HepG2 (cell line): ENCODE measurements around the gene THAP5. TPM values are rescaled to one million over a fixed set of nuclear protein-coding genes. Genes with fewer than 3 reads are reported as not detected.

Experiments used
- CC2D1A ChIP-seq: sonication (generic); formaldehyde crosslinking; IDR thresholded peaks from 2 replicates; pipeline ENCODE4 v1.8.1; 2023; ENCODE audit warnings: mild to moderate bottlenecking, missing genetic modification reagents
- CCAR2 ChIP-seq: fragments of 200-400 bp; formaldehyde crosslinking; optimal IDR thresholded peaks from 2 replicates; pipeline ENCODE3; 2018; ENCODE audit warnings: low read depth, mild to moderate bottlenecking, low read length, moderate library complexity
- DPF2 ChIP-seq: sonication (generic); formaldehyde crosslinking; IDR thresholded peaks from 2 replicates; pipeline ENCODE4 v1.4.0; 2020; ENCODE audit warnings: mild to moderate bottlenecking, low read depth, missing genetic modification reagents, borderline replicate concordance
- EHMT2 ChIP-seq: fragments of 200-600 bp; sonication (generic); IDR thresholded peaks from 2 replicates; pipeline ENCODE4 v1.7.0; 2017; ENCODE audit warnings: antibody characterized with exemption, low read depth, low read length, borderline replicate concordance
- KDM5A ChIP-seq: fragments of 200-600 bp; sonication (generic); IDR thresholded peaks from 2 replicates; pipeline ENCODE4 v1.7.0; 2018; ENCODE audit warnings: antibody characterized with exemption, mild to moderate bottlenecking, low read length, borderline replicate concordance
- MIER3 ChIP-seq: IDR thresholded peaks from 2 replicates; pipeline ENCODE4 v1.6.1; 2016; ENCODE audit warnings: missing compliant biosample characterization, borderline replicate concordance
- RFXANK ChIP-seq: IDR thresholded peaks from 2 replicates; pipeline ENCODE4 v1.6.1; 2016
- SMAD9 ChIP-seq: sonication (generic); formaldehyde crosslinking; IDR thresholded peaks from 2 replicates; pipeline ENCODE4 v1.5.1; 2020; ENCODE audit warnings: mild to moderate bottlenecking, missing genetic modification reagents
- ZFP36L2 ChIP-seq: sonication (generic); formaldehyde crosslinking; IDR thresholded peaks from 2 replicates; pipeline ENCODE4 v1.4.0; 2020; ENCODE audit warnings: missing genetic modification reagents
- ZMAT3 ChIP-seq: sonication (generic); formaldehyde crosslinking; conservative IDR thresholded peaks from 2 replicates; pipeline ENCODE4 v1.7.0; 2021; ENCODE audit warnings: missing genetic modification reagents
- ZNF446 ChIP-seq: sonication (generic); formaldehyde crosslinking; IDR thresholded peaks from 2 replicates; pipeline ENCODE4 v1.5.0; 2020; ENCODE audit warnings: mild to moderate bottlenecking, missing genetic modification reagents
- ZNF496 ChIP-seq: sonication (generic); formaldehyde crosslinking; IDR thresholded peaks from 2 replicates; pipeline ENCODE4 v1.8.1; 2023; ENCODE audit warnings: mild to moderate bottlenecking, moderate library complexity, missing genetic modification reagents; ENCODE audit not compliant: insufficient replicate concordance
- ZNF562 ChIP-seq: sonication (generic); formaldehyde crosslinking; IDR thresholded peaks from 2 replicates; pipeline ENCODE4 v1.8.0; 2022; ENCODE audit warnings: missing genetic modification reagents, borderline replicate concordance
- ZNF746 ChIP-seq: sonication (generic); formaldehyde crosslinking; IDR thresholded peaks from 2 replicates; pipeline ENCODE4 v1.8.0; 2022; ENCODE audit warnings: mild to moderate bottlenecking, missing genetic modification reagents
- ZNF773 ChIP-seq: sonication (generic); formaldehyde crosslinking; IDR thresholded peaks from 2 replicates; pipeline ENCODE4 v1.4.0; 2020; ENCODE audit warnings: missing genetic modification reagents, borderline replicate concordance
- ZSCAN29 ChIP-seq: sonication (generic); formaldehyde crosslinking; conservative IDR thresholded peaks from 2 replicates; pipeline ENCODE4 v1.4.0; 2020; ENCODE audit warnings: mild to moderate bottlenecking, missing genetic modification reagents
- polyA plus RNA-seq, 8 experiments: library from polyadenylated mRNA; depleted of rRNA in 3 of 8; stranded (reverse) in 7 of 8; unstranded in 1 of 8; fragments of >200 nt; fragmentation: Illumina TruSeq in 4 of 8; extraction: Trizol in 4 of 8; gene quantifications; 2 replicates each; pipeline versions ENCODE4 v1.2.1 to v1.2.3, GENCODE V29; 2011 to 2016; ENCODE audit warnings: low read depth in 4 of 8, missing spikeins in 1 of 8, mixed read lengths in 1 of 8; ENCODE audit not compliant: insufficient read depth in 1 of 8
- total RNA-seq, 5 experiments: library from RNA; depleted of rRNA; stranded (reverse); fragments of >200 nt; fragmentation: Illumina TruSeq; extraction: Trizol; gene quantifications; 2 replicates each; pipeline ENCODE4 v1.2.3, GENCODE V29; 2016; ENCODE audit warnings: low read depth in 1 of 5
- TF ChIP-seq, protein P1 (sequence below): sonication (generic); formaldehyde crosslinking; IDR thresholded peaks from 2 replicates; pipeline ENCODE4 v1.9.0; 2021; ENCODE audit warnings: missing genetic modification reagents, borderline replicate concordance
- TF ChIP-seq, protein P2 (sequence below): sonication (generic); formaldehyde crosslinking; IDR thresholded peaks from 2 replicates; pipeline ENCODE4 v1.4.0; 2020; ENCODE audit warnings: mild to moderate bottlenecking, missing genetic modification reagents
- TF ChIP-seq, protein P3 (sequence below): sonication (generic); formaldehyde crosslinking; IDR thresholded peaks from 2 replicates; pipeline ENCODE4 v1.4.0; 2020; ENCODE audit warnings: missing genetic modification reagents, low read depth, mild to moderate bottlenecking, borderline replicate concordance
- TF ChIP-seq, protein P4 (sequence below): sonication (generic); formaldehyde crosslinking; IDR thresholded peaks from 2 replicates; pipeline ENCODE4 v1.4.0; 2020; ENCODE audit warnings: missing genetic modification reagents; ENCODE audit errors: not compliant biosample characterization
- TF ChIP-seq, protein P5 (sequence below): sonication (generic); formaldehyde crosslinking; IDR thresholded peaks from 2 replicates; pipeline ENCODE4 v1.8.1; 2022; ENCODE audit warnings: low read depth, mild to moderate bottlenecking, missing genetic modification reagents

THAP5 gene
- total and polyA plus RNA-seq, 2 of the 13 experiments (the other 11 are each of a cell fraction or from before 2014, with no cell fraction given) = 3.6 to 11.8 TPM

DNA sequence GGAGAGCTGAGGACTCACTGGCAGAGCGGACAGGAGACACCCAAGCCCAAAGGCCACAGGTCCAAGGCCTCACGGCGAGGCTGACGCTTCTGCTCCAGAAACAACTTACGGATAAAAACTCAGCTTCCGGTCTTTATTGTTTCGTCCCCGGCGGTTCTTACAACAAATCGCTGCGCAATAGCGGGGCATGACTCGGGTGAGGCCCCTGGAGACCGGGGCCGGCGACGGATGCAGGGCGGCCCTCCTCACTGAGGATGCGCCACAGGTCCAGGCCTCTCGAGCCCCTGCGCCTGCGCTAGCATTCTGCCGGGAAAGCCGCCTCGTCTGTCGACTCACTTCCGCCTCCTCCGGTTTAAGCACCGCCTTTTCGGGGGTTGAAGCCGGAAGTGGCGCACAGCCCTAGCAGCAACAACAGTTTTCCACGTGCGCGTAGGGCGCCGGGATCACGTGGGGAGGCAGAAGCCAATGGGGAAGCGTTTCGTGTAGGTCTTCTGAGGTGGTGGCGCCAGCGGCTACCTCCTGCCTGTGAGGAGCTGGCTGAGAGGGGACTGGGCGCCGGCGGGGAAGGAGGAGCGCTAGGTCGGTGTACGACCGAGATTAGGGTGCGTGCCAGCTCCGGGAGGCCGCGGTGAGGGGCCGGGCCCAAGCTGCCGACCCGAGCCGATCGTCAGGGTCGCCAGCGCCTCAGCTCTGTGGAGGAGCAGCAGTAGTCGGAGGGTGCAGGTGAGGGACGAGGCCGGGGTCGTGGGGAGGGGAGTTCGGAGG is at the start of gene THAP5, which contains the start of gene DNAJB9 (continued):
- TF ChIP-seq EHMT2 (no peak), ZMAT3 (CRISPR knock-in tag) (peak; percentile 86), ZNF746 (CRISPR knock-in tag) (peak; percentile 32; the same call in 1 of the 2 replicates), RFXANK (CRISPR knock-in tag) (0 out of 2 replicates have a peak, but pooled peaks have one; percentile 43), KDM5A (peak; percentile 77; the same call in 1 of the 2 replicates), MIER3 (CRISPR knock-in tag) (peak; percentile 80; the same call in 1 of the 2 replicates), ZNF773 (CRISPR knock-in tag) (no peak; the same call in 1 of the 2 replicates), CCAR2 (no peak), ZFP36L2 (CRISPR knock-in tag) (no peak), ZNF446 (CRISPR knock-in tag) (peak; percentile 28; the same call in 1 of the 2 replicates), SMAD9 (CRISPR knock-in tag) (peak; percentile 44; the same call in 1 of the 2 replicates), CC2D1A (CRISPR knock-in tag) (peak; percentile 22; the same call in 1 of the 2 replicates), DPF2 (CRISPR knock-in tag) (no peak), ZSCAN29 (peak; percentile 93), ZNF562 (CRISPR knock-in tag) (no peak), ZNF496 (CRISPR knock-in tag) (no peak)
- TF ChIP-seq, protein P1, sequence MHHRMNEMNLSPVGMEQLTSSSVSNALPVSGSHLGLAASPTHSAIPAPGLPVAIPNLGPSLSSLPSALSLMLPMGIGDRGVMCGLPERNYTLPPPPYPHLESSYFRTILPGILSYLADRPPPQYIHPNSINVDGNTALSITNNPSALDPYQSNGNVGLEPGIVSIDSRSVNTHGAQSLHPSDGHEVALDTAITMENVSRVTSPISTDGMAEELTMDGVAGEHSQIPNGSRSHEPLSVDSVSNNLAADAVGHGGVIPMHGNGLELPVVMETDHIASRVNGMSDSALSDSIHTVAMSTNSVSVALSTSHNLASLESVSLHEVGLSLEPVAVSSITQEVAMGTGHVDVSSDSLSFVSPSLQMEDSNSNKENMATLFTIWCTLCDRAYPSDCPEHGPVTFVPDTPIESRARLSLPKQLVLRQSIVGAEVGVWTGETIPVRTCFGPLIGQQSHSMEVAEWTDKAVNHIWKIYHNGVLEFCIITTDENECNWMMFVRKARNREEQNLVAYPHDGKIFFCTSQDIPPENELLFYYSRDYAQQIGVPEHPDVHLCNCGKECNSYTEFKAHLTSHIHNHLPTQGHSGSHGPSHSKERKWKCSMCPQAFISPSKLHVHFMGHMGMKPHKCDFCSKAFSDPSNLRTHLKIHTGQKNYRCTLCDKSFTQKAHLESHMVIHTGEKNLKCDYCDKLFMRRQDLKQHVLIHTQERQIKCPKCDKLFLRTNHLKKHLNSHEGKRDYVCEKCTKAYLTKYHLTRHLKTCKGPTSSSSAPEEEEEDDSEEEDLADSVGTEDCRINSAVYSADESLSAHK (CRISPR knock-in tag) = no peak
- TF ChIP-seq, protein P2, sequence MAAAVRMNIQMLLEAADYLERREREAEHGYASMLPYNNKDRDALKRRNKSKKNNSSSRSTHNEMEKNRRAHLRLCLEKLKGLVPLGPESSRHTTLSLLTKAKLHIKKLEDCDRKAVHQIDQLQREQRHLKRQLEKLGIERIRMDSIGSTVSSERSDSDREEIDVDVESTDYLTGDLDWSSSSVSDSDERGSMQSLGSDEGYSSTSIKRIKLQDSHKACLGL = peak; percentile 87
- TF ChIP-seq, protein P3, sequence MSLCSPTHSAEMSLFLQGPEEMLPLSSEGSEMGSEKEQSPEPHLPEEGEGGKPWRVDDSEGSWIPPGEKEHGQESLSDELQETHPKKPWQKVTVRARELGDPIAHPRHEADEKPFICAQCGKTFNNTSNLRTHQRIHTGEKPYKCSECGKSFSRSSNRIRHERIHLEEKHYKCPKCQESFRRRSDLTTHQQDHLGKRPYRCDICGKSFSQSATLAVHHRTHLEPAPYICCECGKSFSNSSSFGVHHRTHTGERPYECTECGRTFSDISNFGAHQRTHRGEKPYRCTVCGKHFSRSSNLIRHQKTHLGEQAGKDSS = 0 out of 2 replicates have a peak, but pooled peaks have one; percentile 29
- TF ChIP-seq, protein P4, sequence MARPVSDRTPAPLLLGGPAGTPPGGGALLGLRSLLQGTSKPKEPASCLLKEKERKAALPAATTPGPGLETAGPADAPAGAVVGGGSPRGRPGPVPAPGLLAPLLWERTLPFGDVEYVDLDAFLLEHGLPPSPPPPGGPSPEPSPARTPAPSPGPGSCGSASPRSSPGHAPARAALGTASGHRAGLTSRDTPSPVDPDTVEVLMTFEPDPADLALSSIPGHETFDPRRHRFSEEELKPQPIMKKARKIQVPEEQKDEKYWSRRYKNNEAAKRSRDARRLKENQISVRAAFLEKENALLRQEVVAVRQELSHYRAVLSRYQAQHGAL (CRISPR knock-in tag) = no peak
- TF ChIP-seq, protein P5, sequence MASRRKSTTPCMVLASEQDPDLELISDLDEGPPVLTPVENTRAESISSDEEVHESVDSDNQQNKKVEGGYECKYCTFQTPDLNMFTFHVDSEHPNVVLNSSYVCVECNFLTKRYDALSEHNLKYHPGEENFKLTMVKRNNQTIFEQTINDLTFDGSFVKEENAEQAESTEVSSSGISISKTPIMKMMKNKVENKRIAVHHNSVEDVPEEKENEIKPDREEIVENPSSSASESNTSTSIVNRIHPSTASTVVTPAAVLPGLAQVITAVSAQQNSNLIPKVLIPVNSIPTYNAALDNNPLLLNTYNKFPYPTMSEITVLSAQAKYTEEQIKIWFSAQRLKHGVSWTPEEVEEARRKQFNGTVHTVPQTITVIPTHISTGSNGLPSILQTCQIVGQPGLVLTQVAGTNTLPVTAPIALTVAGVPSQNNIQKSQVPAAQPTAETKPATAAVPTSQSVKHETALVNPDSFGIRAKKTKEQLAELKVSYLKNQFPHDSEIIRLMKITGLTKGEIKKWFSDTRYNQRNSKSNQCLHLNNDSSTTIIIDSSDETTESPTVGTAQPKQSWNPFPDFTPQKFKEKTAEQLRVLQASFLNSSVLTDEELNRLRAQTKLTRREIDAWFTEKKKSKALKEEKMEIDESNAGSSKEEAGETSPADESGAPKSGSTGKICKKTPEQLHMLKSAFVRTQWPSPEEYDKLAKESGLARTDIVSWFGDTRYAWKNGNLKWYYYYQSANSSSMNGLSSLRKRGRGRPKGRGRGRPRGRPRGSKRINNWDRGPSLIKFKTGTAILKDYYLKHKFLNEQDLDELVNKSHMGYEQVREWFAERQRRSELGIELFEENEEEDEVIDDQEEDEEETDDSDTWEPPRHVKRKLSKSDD (CRISPR knock-in tag) = peak; percentile 44; the same call in 1 of the 2 replicates
